Measurements from ENCODE around the gene MYO5B.

DNA sequence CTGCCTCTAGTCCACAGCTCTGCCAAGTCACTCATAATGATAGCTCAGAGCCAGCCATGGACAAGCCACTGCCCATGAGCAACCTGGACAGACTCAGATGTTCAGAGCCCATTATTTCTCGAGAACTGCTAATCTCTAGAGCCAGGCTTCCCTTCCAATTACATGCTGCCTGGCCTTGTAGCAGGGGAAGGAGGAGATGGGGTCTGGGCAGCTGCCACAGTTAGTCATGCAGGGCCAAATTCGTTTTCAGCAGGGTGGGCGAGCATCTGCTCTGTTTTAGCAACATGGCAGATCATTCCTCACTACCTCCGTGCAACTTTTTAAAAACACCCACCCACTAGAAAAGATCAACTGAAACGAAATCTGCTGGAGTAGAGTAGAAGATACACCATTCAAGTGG, 141.8 kb downstream of the MYO5B start:
- TF ChIP-seq, protein P1, sequence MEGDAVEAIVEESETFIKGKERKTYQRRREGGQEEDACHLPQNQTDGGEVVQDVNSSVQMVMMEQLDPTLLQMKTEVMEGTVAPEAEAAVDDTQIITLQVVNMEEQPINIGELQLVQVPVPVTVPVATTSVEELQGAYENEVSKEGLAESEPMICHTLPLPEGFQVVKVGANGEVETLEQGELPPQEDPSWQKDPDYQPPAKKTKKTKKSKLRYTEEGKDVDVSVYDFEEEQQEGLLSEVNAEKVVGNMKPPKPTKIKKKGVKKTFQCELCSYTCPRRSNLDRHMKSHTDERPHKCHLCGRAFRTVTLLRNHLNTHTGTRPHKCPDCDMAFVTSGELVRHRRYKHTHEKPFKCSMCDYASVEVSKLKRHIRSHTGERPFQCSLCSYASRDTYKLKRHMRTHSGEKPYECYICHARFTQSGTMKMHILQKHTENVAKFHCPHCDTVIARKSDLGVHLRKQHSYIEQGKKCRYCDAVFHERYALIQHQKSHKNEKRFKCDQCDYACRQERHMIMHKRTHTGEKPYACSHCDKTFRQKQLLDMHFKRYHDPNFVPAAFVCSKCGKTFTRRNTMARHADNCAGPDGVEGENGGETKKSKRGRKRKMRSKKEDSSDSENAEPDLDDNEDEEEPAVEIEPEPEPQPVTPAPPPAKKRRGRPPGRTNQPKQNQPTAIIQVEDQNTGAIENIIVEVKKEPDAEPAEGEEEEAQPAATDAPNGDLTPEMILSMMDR (IDR thresholded peaks at IDR 0.05 in 4 of 5, conservative IDR thresholded peaks at IDR 0.05 in 1 of 5): no peak
- no peak for TF ChIP-seq POLR2A (IDR thresholded peaks at IDR 0.05)
